MM.1S (cell line): ENCODE measurements around the gene RAB40A.

Experiments used
- CTCF ChIP-seq: fragments of 300-600 bp; sonication (generic); IDR thresholded peaks from 2 replicates; pipeline ENCODE4 v1.5.1; 2016; ENCODE audit warnings: antibody characterized with exemption, low read length, mixed read lengths
- EZH2phosphoT487 ChIP-seq: fragments of 300-600 bp; sonication (generic); IDR thresholded peaks from 2 replicates; pipeline ENCODE4 v1.6.1; 2018; ENCODE audit warnings: antibody characterized with exemption, low read length

- TF ChIP-seq CTCF (no peak), EZH2phosphoT487 (no peak)
Observed at GRCh38 chrX:103565752-103566151, 46.5 kb upstream of the RAB40A start.
